K562 (cell line): ENCODE results near the gene AKAP7. TPM values are rescaled to one million over a fixed set of nuclear protein-coding genes. Genes with fewer than 3 reads are reported as not detected.

Source experiments
- ATAC-seq: fragments of 200-7000 bp; cut with Tn5 transposase; 3 replicates; pipeline ENCODE4 v1.9.1; 2020; ENCODE audit warnings: moderate library complexity
- BruUV-seq: library from RNA; stranded (reverse); fragments of 400-500 nt; replicated peaks from 2 replicates; lab custom pipeline; 2021; lab: Mats Ljungman, UMichigan
- CTCF ChIA-PET: fragments of 300-600 bp; formaldehyde crosslinking; extraction: SDS; loops from one replicate; lab custom pipeline; 2021; ENCODE audit warnings: low intra/inter-chr PET ratio; lab: Yijun Ruan, JAX
- POLR2A ChIA-PET: fragments of 300-600, 350-650 bp; sonication (Branson Sonifier 250); formaldehyde crosslinking; extraction: SDS; loops from one replicate; lab custom pipeline; 2021; ENCODE audit warnings: antibody characterized with exemption, inconsistent platforms; lab: Yijun Ruan, JAX
- DNase-seq, 4 experiments: peaks; one replicate each; pipeline versions ENCODE4 v3.0.0 to v3.0.0-alpha.2; 2011 to 2018; ENCODE audit warnings: low spot score in 3 of 4, mixed read lengths in 3 of 4; ENCODE audit errors: extremely low read depth in 1 of 4
- FAIRE-seq: peaks from 2 replicates; lab custom pipeline; 2011; peaks lifted over from hg19 to GRCh38; lab: Jason Lieb, UNC
- H2AFZ ChIP-seq: 2 replicates; pipeline ENCODE4 v1.6.0; 2011; ENCODE audit warnings: low read depth, low read length, control low read depth, inconsistent platforms
- H3K27ac ChIP-seq: fragments of 200-600 bp; 3 replicates; pipeline ENCODE4 v1.8.0; 2011; ENCODE audit warnings: low read depth, mild to moderate bottlenecking, control low read depth, inconsistent platforms, low read length, moderate library complexity, mixed read lengths; ENCODE audit errors: extremely low read depth
- H3K27me3 ChIP-seq, 2 experiments: fragments of 300-600 bp in 1 of 2; 2 replicates in 1 of 2; 3 replicates in 1 of 2; pipeline versions ENCODE4 v1.6.0 to v1.8.0; 2011; ENCODE audit warnings: inconsistent platforms in 2 of 2, low read length in 2 of 2, mild to moderate bottlenecking in 1 of 2, mixed read lengths in 1 of 2, moderate library complexity in 1 of 2; ENCODE audit not compliant: control insufficient read depth in 2 of 2, insufficient read depth in 2 of 2
- H3K36me3 ChIP-seq: fragments of 300-600 bp; 3 replicates; pipeline ENCODE4 v1.8.0; 2011; ENCODE audit warnings: mild to moderate bottlenecking, low read length, inconsistent platforms; ENCODE audit not compliant: control insufficient read depth, insufficient read depth
- H3K4me1 ChIP-seq, 2 experiments: fragments of 200-600 bp in 1 of 2; replicated peaks in 1 of 2; 2 replicates in 1 of 2; 3 replicates in 1 of 2; pipeline versions ENCODE4 v1.5.1 to v1.8.0; 2011; ENCODE audit warnings: inconsistent platforms in 2 of 2, low read length in 2 of 2, mild to moderate bottlenecking in 1 of 2, mixed read lengths in 1 of 2, moderate library complexity in 1 of 2; ENCODE audit not compliant: control insufficient read depth in 2 of 2, insufficient read depth in 2 of 2
- H3K4me2 ChIP-seq: 2 replicates; pipeline ENCODE4 v1.6.1; 2011; ENCODE audit warnings: low read length, control low read depth, inconsistent platforms, mixed read lengths; ENCODE audit not compliant: insufficient read depth
- H3K4me3 ChIP-seq: fragments of 200-600 bp; sonication (generic), shearing (Covaris generic); 2 replicates; pipeline ENCODE4 v1.5.1; 2016; ENCODE audit warnings: control low read depth, inconsistent platforms
- H3K79me2 ChIP-seq: fragments of 200-600 bp; 3 replicates; pipeline ENCODE4 v1.8.0; 2011; ENCODE audit warnings: low read length, inconsistent platforms; ENCODE audit not compliant: control insufficient read depth, insufficient read depth
- H3K9ac ChIP-seq, 2 experiments: 2 replicates each; pipeline versions ENCODE4 v1.6.0 to v1.6.1; 2011; ENCODE audit warnings: low read depth in 2 of 2, low read length in 2 of 2, control low read depth in 1 of 2, inconsistent platforms in 1 of 2, mild to moderate bottlenecking in 1 of 2, mixed read lengths in 1 of 2; ENCODE audit not compliant: insufficient read depth in 1 of 2
- H3K9me1 ChIP-seq: one replicate; pipeline ENCODE4 v1.6.0; 2011; ENCODE audit warnings: inconsistent platforms, mild to moderate bottlenecking, low read length, moderate library complexity; ENCODE audit not compliant: control insufficient read depth, insufficient read depth
- H3K9me3 ChIP-seq: replicated peaks from 2 replicates; pipeline ENCODE4 v1.5.1; 2011; ENCODE audit warnings: low read depth, low read length, inconsistent platforms; ENCODE audit not compliant: control insufficient read depth, insufficient read depth
- H4K20me1 ChIP-seq: replicated peaks from 2 replicates; pipeline ENCODE4 v1.6.1; 2011; ENCODE audit warnings: low read length, inconsistent platforms, mixed read lengths; ENCODE audit not compliant: control insufficient read depth, insufficient read depth
- CTCF ChIP-seq, 3 experiments: IDR thresholded peaks in 2 of 3; conservative IDR thresholded peaks in 1 of 3; 2 replicates each; pipeline ENCODE4 v1.5.1; 2011 to 2012; ENCODE audit warnings: low read length in 3 of 3, mild to moderate bottlenecking in 3 of 3, control low read depth in 2 of 3, improper control_type of control experiment in 1 of 3, inconsistent platforms in 1 of 3, low read depth in 1 of 3, mixed read lengths in 1 of 3, moderate library complexity in 1 of 3; ENCODE audit not compliant: insufficient read depth in 2 of 3
- ELF2 ChIP-seq: fragments of 250-450 bp; sonication (Bioruptor Pico); IDR thresholded peaks from 2 replicates; pipeline ENCODE4 v1.5.0; 2021; ENCODE audit warnings: mild to moderate bottlenecking
- HDAC6 ChIP-seq: IDR thresholded peaks from 2 replicates; pipeline ENCODE4 v1.6.1; 2012; ENCODE audit warnings: low read depth, mild to moderate bottlenecking, control low read depth, inconsistent platforms, low read length, moderate library complexity
- HOXB6 ChIP-seq: fragments of 250-450 bp; sonication (Bioruptor Pico); IDR thresholded peaks from 2 replicates; pipeline ENCODE4 v1.5.1; 2022; ENCODE audit warnings: mild to moderate bottlenecking, borderline replicate concordance
- NCOA2 ChIP-seq, 2 experiments: fragments of 450-650 bp; IDR thresholded peaks; 2 replicates each; pipeline ENCODE4 v1.6.1; 2018; ENCODE audit warnings: mild to moderate bottlenecking in 2 of 2, moderate library complexity in 1 of 2; ENCODE audit not compliant: partially characterized antibody in 2 of 2
- NCOR1 ChIP-seq: fragments of 450-650 bp; IDR thresholded peaks from 2 replicates; pipeline ENCODE4 v1.6.1; 2016; ENCODE audit warnings: mild to moderate bottlenecking, moderate library complexity
- NFIX ChIP-seq: fragments of 250-450 bp; sonication (Bioruptor Pico); IDR thresholded peaks from 2 replicates; pipeline ENCODE4 v1.4.0; 2020; ENCODE audit warnings: low read depth, mild to moderate bottlenecking, moderate library complexity
- NFYB ChIP-seq: IDR thresholded peaks from 2 replicates; pipeline ENCODE4 v1.6.1; 2011; ENCODE audit warnings: mild to moderate bottlenecking, moderate library complexity; ENCODE audit not compliant: insufficient read length; ENCODE audit errors: extremely low read depth
- TEAD2 ChIP-seq: fragments of 450-650 bp; IDR thresholded peaks from 2 replicates; pipeline ENCODE4 v1.6.1; 2016; ENCODE audit warnings: missing genetic modification characterization, control low read depth, missing compliant biosample characterization
- YBX1 ChIP-seq: fragments of 450-650 bp; IDR thresholded peaks from 2 replicates; pipeline ENCODE4 v1.7.1; 2016; ENCODE audit warnings: mild to moderate bottlenecking
- ZBTB2 ChIP-seq: fragments of 450-650 bp; IDR thresholded peaks from 2 replicates; pipeline ENCODE4 v1.6.1; 2016; ENCODE audit warnings: antibody characterized with exemption
- ZNF347 ChIP-seq: fragments of 450-650 bp; formaldehyde crosslinking; IDR thresholded peaks from 2 replicates; pipeline ENCODE4 v1.4.0; 2020; ENCODE audit warnings: low read depth, mild to moderate bottlenecking, moderate library complexity
- ZSCAN32 ChIP-seq: fragments of 450-650 bp; formaldehyde crosslinking; IDR thresholded peaks from 2 replicates; pipeline ENCODE4 v1.4.0; 2020; ENCODE audit warnings: mild to moderate bottlenecking, moderate library complexity
- WGBS: fragments of 100-300 bp; shearing (Covaris generic); methylation state at CpG from one replicate; pipeline ENCODE4 v1.1.6; 2016; ENCODE audit warnings: low coverage, mixed read lengths; ENCODE audit not compliant: insufficient coverage; ENCODE audit errors: missing lambda C conversion rate; 5-methylcytosine and 5-hydroxymethylcytosine counted together
- in situ Hi-C: fragments of 300-500 bp; cut with MboI; formaldehyde crosslinking; loops from 4 replicates; pipeline ENCODE4 v1.15.0; 2018; ENCODE audit warnings: inconsistent platforms, mixed read lengths
- intact Hi-C: fragments of 100-400 bp; cut with micrococcal nuclease; formaldehyde crosslinking; loops from 2 replicates; pipeline ENCODE4 v1.14.2; 2022
- polyA plus RNA-seq, 8 experiments: library from polyadenylated mRNA; depleted of rRNA in 4 of 8; stranded (reverse) in 5 of 8; unstranded in 3 of 8; fragments of >200 nt; fragmentation: Nextera tagmentation in 2 of 8; fragmentation: Illumina TruSeq in 1 of 8; extraction: Ambion mirVana in 2 of 8; extraction: Trizol in 1 of 8; gene quantifications; 2 replicates each; pipeline versions ENCODE4 v1.2.1 to v1.2.3, GENCODE V29; 2011 to 2014; ENCODE audit warnings: inconsistent platforms in 1 of 8, missing spikeins in 1 of 8
- total RNA-seq, 7 experiments: library from RNA; depleted of rRNA in 6 of 7; stranded (reverse); fragments of >200 nt in 6 of 7; fragmentation: Illumina TruSeq in 2 of 7; extraction: Trizol in 2 of 7; gene quantifications; 2 replicates each; pipeline versions ENCODE4 v1.2.1 to v1.2.3, GENCODE V29; 2011 to 2021; ENCODE audit warnings: low replicate concordance in 1 of 7

Gene AKAP7
- total and polyA plus RNA-seq, 9 of the 15 experiments (the other 6 are each of a cell fraction or from before 2014, with no cell fraction given), result 0.82 to 2.6 (median 1.6) TPM

- Histone ChIP-seq H3K27me3 (no peaks in the 10 kb centered on the region), H2AFZ (no peak overlapping the region), H3K9ac (no peak overlapping the region), H3K9me3 (no peaks in the 10 kb centered on the region), H3K4me3 (no peak overlapping the region), H3K9me1 (no peaks in the 10 kb centered on the region), H3K4me1 (no peaks in the 10 kb centered on the region), H3K27ac (no peak overlapping the region), H3K79me2 (no peaks in the 10 kb centered on the region), H3K36me3 (no peaks in the 10 kb centered on the region), H3K4me2 (no peak overlapping the region), H4K20me1 (no peaks in the 10 kb centered on the region)
- FAIRE-seq, result no peak
- BruUV-seq, result no TSS peak
- intact Hi-C loops (loop anchor here (10.0 kb wide), 1 partner anchor 787 kb away; no protein-coding TSS in a partner anchor), in situ Hi-C loops (loop anchor here (10.0 kb wide), 1 partner anchor 227 kb away; no protein-coding TSS in a partner anchor)
- TF ChIP-seq NFIX (CRISPR knock-in tag) (no peak), HDAC6 (no peak), TEAD2 (tag) (no peak), ZBTB2 (no peak), ZSCAN32 (CRISPR knock-in tag) (no peak), NFYB (no peak), CTCF (IDR thresholded peaks at IDR 0.05 in 2 of 3, conservative IDR thresholded peaks at IDR 0.05 in 1 of 3; ENCODE audit: insufficient read depth in 2 of 3, low read depth in 1 of 3, low read length in 3 of 3) (no peak), YBX1 (no peak), NCOR1 (no peak), ELF2 (CRISPR knock-in tag) (no peak), HOXB6 (CRISPR knock-in tag) (no peak), NCOA2 (IDR thresholded peaks at IDR 0.05; ENCODE audit: partially characterized antibody in 2 of 2) (no peak), ZNF347 (CRISPR knock-in tag) (no peak)
- ChIA-PET CTCF (no interaction called here), POLR2A (no interaction called here)
- 0% methylated on average over 1 of the region's 1 CpG for WGBS
- no peak for ATAC-seq
- no peak for DNase-seq
These were observed 23.0 kb upstream of the AKAP7 start for GRCh38 chr6:131112249-131112648.
